Gastroesophageal sphincter (tissue), 4 donors: ENCODE results near the gene SETBP1. TPM values are rescaled to one million over a fixed set of nuclear protein-coding genes. Genes with fewer than 3 reads are reported as not detected.

Source experiments
- ATAC-seq: fragments of 150-250 bp; one replicate; pipeline ENCODE4 v1.9.1; 2016; ENCODE audit warnings: mild to moderate bottlenecking, moderate library complexity
- H3K27ac ChIP-seq, 4 donors: fragments of 200-600 bp; sonication (generic) in 3 of 4; 1 replicate in 3 of 4; 2 replicates in 1 of 4; pipeline ENCODE4 v1.5.1; 2016 to 2019
- H3K27me3 ChIP-seq: fragments of 200-600 bp; sonication (generic); one replicate; pipeline ENCODE4 v1.5.1; 2019
- H3K36me3 ChIP-seq, 2 donors: fragments of 200-600 bp; sonication (generic); one replicate each; pipeline ENCODE4 v1.5.1; 2019; ENCODE audit warnings: control low read depth in 1 of 2
- H3K4me1 ChIP-seq, 3 donors: fragments of 200-600 bp; sonication (generic); 1 replicate in 2 of 3; 2 replicates in 1 of 3; pipeline ENCODE4 v1.5.1; 2016 to 2019; ENCODE audit warnings: control low read depth in 2 of 3
- H3K4me3 ChIP-seq, 2 donors: fragments of 200-600 bp; sonication (generic); one replicate each; pipeline ENCODE4 v1.5.1; 2019; ENCODE audit warnings: mild to moderate bottlenecking in 1 of 2, moderate library complexity in 1 of 2
- H3K9me3 ChIP-seq, 3 donors: fragments of 200-600 bp; sonication (generic); one replicate each; pipeline ENCODE4 v1.5.1; 2017 to 2019; ENCODE audit warnings: control low read depth in 2 of 3
- EP300 ChIP-seq: sonication (generic); formaldehyde crosslinking; IDR thresholded peaks from one replicate; pipeline ENCODE4 v1.6.1; 2017; ENCODE audit warnings: antibody characterized with exemption, mild to moderate bottlenecking
- POLR2A ChIP-seq, 2 donors: fragments of 450-650 bp; IDR thresholded peaks; one replicate each; pipeline ENCODE4 v1.6.1; 2017; ENCODE audit warnings: antibody characterized with exemption in 2 of 2, mild to moderate bottlenecking in 2 of 2, moderate library complexity in 1 of 2
- POLR2AphosphoS5 ChIP-seq: sonication (generic); formaldehyde crosslinking; IDR thresholded peaks from one replicate; pipeline ENCODE4 v1.6.1; 2017; ENCODE audit warnings: antibody characterized with exemption
- WGBS, 2 donors: methylation state at CpG; one replicate each; pipeline ENCODE4 v1.1.5; 2018; ENCODE audit warnings: low coverage in 1 of 2; 5-methylcytosine and 5-hydroxymethylcytosine counted together
- total RNA-seq, 4 donors: library from RNA; depleted of rRNA; stranded (reverse); fragments of >200 nt; gene quantifications; one replicate each; pipeline ENCODE4 v1.1.0, GENCODE V29; 2016
- TF ChIP-seq, protein P1 (sequence below), 4 experiments: fragments of 200-600 bp in 2 of 4; fragments of 450-650 bp in 2 of 4; sonication (generic) in 1 of 4; IDR thresholded peaks; one replicate each; pipeline ENCODE4 v1.5.1; 2017 to 2019; ENCODE audit warnings: antibody characterized with exemption in 4 of 4, mild to moderate bottlenecking in 2 of 4, moderate library complexity in 2 of 4

SETBP1 gene
- total RNA-seq, 4 donors from 2014 or later = 42.5 to 87.6 (median 67.8) TPM

DNA sequence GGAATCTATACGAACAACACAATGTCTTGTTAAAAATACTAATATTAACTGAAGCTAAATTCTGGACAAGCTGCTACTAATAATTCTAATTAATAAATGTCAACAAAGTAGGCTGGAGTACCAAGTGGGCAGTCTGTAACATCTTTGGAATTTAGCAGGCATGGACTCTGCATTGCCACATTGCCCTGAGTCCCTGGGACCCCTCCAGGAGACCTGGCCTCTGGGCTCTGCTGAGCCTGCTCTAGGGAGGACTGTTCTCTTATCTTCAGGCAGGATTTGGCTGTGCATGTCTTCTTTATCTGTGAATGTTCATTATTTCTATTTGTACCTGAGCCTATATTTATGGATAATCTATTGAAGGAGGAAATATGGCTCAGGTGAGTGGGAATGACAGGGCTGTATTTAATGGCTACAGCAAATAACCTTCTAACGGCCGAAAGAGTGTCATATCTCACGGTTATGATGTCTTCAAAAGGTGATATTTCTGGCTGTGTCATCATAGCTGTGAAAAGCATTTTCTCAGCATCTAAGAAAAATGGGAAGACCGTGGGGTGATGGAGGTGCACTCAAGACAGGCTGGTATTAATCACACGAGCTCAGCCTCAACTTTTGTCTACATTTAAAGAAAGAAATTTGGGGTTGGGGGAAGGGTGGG lies 28.6 kb upstream of the SETBP1 start:
- H3K36me3 ChIP-seq = no peaks in the 10 kb centered on the region
- no peak for ATAC-seq
- peaks cover 0 to 7% (median 4%) of the 10 kb centered on the region in 3 donors for H3K4me1 ChIP-seq
- H3K27me3 ChIP-seq = no peaks in the 10 kb centered on the region
- 86 to 91% methylated on average over 5 to 6 of the region's 6 CpGs for WGBS, 2 donors
- H3K9me3 ChIP-seq = no peaks in the 10 kb centered on the region
- no peak overlapping the region for H3K4me3 ChIP-seq
- no peak overlapping the region for H3K27ac ChIP-seq
- no peak for TF ChIP-seq POLR2A (IDR thresholded peaks at IDR 0.05)
- no peak for TF ChIP-seq EP300
- TF ChIP-seq, protein P1, sequence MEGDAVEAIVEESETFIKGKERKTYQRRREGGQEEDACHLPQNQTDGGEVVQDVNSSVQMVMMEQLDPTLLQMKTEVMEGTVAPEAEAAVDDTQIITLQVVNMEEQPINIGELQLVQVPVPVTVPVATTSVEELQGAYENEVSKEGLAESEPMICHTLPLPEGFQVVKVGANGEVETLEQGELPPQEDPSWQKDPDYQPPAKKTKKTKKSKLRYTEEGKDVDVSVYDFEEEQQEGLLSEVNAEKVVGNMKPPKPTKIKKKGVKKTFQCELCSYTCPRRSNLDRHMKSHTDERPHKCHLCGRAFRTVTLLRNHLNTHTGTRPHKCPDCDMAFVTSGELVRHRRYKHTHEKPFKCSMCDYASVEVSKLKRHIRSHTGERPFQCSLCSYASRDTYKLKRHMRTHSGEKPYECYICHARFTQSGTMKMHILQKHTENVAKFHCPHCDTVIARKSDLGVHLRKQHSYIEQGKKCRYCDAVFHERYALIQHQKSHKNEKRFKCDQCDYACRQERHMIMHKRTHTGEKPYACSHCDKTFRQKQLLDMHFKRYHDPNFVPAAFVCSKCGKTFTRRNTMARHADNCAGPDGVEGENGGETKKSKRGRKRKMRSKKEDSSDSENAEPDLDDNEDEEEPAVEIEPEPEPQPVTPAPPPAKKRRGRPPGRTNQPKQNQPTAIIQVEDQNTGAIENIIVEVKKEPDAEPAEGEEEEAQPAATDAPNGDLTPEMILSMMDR (IDR thresholded peaks at IDR 0.05) = no peak
- no peak for TF ChIP-seq POLR2AphosphoS5

DNA sequence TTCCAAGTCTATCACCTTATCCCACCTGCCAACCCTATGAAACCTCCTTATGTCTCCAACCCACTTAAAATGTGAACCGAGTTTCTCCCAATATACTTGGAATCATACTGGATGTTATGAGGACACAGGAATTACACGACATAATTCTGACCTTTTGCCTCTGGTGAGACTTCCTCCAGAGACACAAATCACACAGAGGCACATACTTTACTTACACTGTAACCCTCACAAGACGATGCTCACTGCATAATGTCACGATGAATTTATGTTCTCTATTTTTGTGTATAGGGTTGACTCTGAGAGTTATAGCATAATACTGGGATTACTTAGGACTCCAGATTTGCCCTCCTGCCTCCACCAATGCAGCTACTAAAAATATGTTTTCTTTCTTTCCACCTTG lies 28.0 kb upstream of the SETBP1 start:
- no peak overlapping the region for H3K4me3 ChIP-seq
- H3K27me3 ChIP-seq = no peaks in the 10 kb centered on the region
- no peak for ATAC-seq
- no peak overlapping the region for H3K27ac ChIP-seq
- WGBS, 2 donors = 78 to 85% methylated on average over 4 of the region's 4 CpGs
- H3K9me3 ChIP-seq = no peaks in the 10 kb centered on the region
- peaks cover 0 to 7% (median 4%) of the 10 kb centered on the region in 3 donors for H3K4me1 ChIP-seq
- H3K36me3 ChIP-seq = no peaks in the 10 kb centered on the region
- TF ChIP-seq EP300 = no peak
- no peak for TF ChIP-seq POLR2A (IDR thresholded peaks at IDR 0.05)
- TF ChIP-seq POLR2AphosphoS5 = no peak
- TF ChIP-seq, protein P1 (IDR thresholded peaks at IDR 0.05) = no peak

DNA sequence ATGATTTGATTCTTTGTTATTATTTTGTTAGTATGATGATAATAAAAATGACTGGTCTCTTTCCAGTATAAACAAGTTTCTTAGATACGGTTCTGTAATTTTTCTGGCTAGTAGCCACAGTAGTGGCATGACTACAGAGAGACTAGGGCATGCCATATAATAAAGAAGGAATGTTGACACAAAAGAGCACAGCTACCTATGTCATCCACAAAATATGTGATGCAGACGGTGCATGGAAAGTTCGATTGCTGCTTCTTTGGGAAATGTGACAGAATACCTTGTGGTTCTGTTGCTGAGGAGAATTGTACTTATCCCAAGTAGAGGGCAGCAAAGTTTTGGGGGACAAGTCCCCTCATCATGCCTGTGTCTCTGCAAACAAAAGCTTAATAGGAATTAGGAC lies 26.1 kb upstream of the SETBP1 start:
- Histone ChIP-seq H3K27ac (no peak overlapping the region), H3K9me3 (no peaks in the 10 kb centered on the region), H3K36me3 (no peaks in the 10 kb centered on the region), H3K27me3 (no peaks in the 10 kb centered on the region), H3K4me3 (no peak overlapping the region), H3K4me1 (peaks cover 0 to 7% (median 4%) of the 10 kb centered on the region in 3 donors)
- TF ChIP-seq POLR2AphosphoS5 = no peak
- TF ChIP-seq, protein P1 (IDR thresholded peaks at IDR 0.05) = no peak
- TF ChIP-seq EP300 = no peak
- TF ChIP-seq POLR2A (IDR thresholded peaks at IDR 0.05) = no peak
- WGBS, 2 donors = 8 to 13% methylated on average over 2 to 3 of the region's 3 CpGs
- no peak for ATAC-seq

DNA sequence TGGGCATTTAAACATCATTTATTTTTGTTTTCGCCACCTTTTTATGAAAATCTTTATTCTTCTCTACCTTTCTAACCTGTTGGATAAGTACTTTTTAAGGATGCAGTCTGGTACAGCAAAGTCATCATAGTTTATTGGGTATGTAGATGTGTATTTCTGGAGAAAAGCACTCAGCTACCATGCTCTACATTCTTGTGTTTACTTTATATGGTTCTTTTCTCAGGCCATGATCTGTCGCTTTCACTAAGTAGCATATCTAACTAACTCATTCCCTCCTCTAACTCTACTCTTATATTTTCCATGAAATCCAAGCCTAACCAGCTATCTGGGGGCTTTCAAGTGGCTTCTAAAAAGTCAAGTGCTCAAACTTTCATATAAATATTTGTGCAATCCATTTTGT lies 25.3 kb upstream of the SETBP1 start:
- Histone ChIP-seq H3K4me3 (no peak overlapping the region), H3K36me3 (no peaks in the 10 kb centered on the region), H3K4me1 (peaks cover 0 to 7% (median 4%) of the 10 kb centered on the region in 3 donors), H3K27ac (no peak overlapping the region), H3K9me3 (no peaks in the 10 kb centered on the region), H3K27me3 (no peaks in the 10 kb centered on the region)
- no peak for TF ChIP-seq POLR2A (IDR thresholded peaks at IDR 0.05)
- no peak for TF ChIP-seq EP300
- no peak for TF ChIP-seq POLR2AphosphoS5
- TF ChIP-seq, protein P1 (IDR thresholded peaks at IDR 0.05) = no peak
- WGBS, 2 donors = 82 to 90% methylated on average over 2 of the region's 2 CpGs
- ATAC-seq = no peak

DNA sequence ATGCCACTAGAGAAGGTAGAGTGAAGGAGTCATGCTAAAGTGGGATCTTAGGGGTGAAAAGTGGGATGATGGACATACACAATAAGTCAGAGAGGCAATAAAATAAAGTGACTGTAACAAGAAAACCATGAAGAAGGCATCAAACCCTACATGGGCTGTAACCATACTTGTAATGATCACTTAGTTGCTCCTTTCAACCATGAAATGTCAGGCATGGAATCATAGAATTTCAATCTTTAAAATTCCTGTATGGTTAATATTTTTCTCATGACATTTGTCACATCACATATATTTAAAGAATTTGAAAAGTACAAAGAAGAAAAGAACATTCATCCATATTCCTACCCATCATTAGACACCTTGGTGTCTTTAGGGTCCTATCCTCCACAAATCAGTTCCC lies 20.9 kb upstream of the SETBP1 start:
- H3K4me1 ChIP-seq = peaks cover 0 to 3% (median 1%) of the 10 kb centered on the region in 3 donors
- no peak overlapping the region for H3K27ac ChIP-seq
- TF ChIP-seq, protein P1 (IDR thresholded peaks at IDR 0.05) = no peak
- TF ChIP-seq POLR2AphosphoS5 (no peak), EP300 (no peak), POLR2A (IDR thresholded peaks at IDR 0.05) (no peak)
- H3K36me3 ChIP-seq = no peaks in the 10 kb centered on the region
- H3K9me3 ChIP-seq = no peaks in the 10 kb centered on the region
- no peak overlapping the region for H3K4me3 ChIP-seq
- no peaks in the 10 kb centered on the region for H3K27me3 ChIP-seq
- ATAC-seq = no peak
